OCI-LY7 (cell line): ENCODE measurements around the gene HELT. TPM values are rescaled to one million over a fixed set of nuclear protein-coding genes. Genes with fewer than 3 reads are reported as not detected.
"Not testable (repeated sequence)": the region's sequence is repeated elsewhere in the genome, so short reads cannot be mapped to it uniquely, and the experiment has no call there.

ENCODE experiments used
- BruUV-seq: library from RNA; stranded (reverse); fragments of 400-500 nt; replicated peaks from 2 replicates; lab custom pipeline; 2021; lab: Mats Ljungman, UMichigan
- CTCF ChIA-PET: fragments of 300-600 bp; sonication (Branson Sonifier 250); formaldehyde crosslinking; loops from one replicate; lab custom pipeline; 2022; ENCODE audit warnings: antibody characterized with exemption; ENCODE audit not compliant: unreplicated experiment; lab: Charles Lee
- POLR2A ChIA-PET: fragments of 300-600 bp; sonication (Branson Sonifier 250); formaldehyde crosslinking; loops from one replicate; lab custom pipeline; 2022; ENCODE audit warnings: antibody characterized with exemption; lab: Charles Lee
- DNase-seq: peaks from one replicate; pipeline ENCODE4 v3.0.0-alpha.2; 2015; ENCODE audit warnings: low spot score
- H2AFZ ChIP-seq: fragments of 200-600 bp; sonication (generic), shearing (Covaris generic); 2 replicates; pipeline ENCODE4 v1.6.1; 2014; ENCODE audit warnings: mild to moderate bottlenecking, antibody characterized with exemption, low read length, moderate library complexity
- H3K27ac ChIP-seq: fragments of 200-600 bp; sonication (generic); 2 replicates; pipeline ENCODE4 v1.5.1; 2014; ENCODE audit warnings: mixed run types, low read depth, mild to moderate bottlenecking, moderate library complexity, low read length, inconsistent platforms; ENCODE audit not compliant: poor library complexity, severe bottlenecking
- H3K36me3 ChIP-seq: fragments of 200-600 bp; sonication (generic); 2 replicates; pipeline ENCODE4 v1.6.1; 2014; ENCODE audit warnings: mild to moderate bottlenecking, antibody characterized with exemption, low read length, moderate library complexity, mixed read lengths; ENCODE audit not compliant: insufficient read depth
- H3K4me1 ChIP-seq: fragments of 200-600 bp; sonication (generic); 2 replicates; pipeline ENCODE4 v1.5.1; 2014; ENCODE audit warnings: mild to moderate bottlenecking, low read length; ENCODE audit not compliant: insufficient read depth, poor library complexity, severe bottlenecking
- H3K4me2 ChIP-seq: fragments of 200-600 bp; sonication (generic); 2 replicates; pipeline ENCODE4 v1.6.1; 2014; ENCODE audit warnings: mild to moderate bottlenecking, low read length
- H3K4me3 ChIP-seq: fragments of 200-600 bp; sonication (generic); 2 replicates; pipeline ENCODE4 v1.5.1; 2014; ENCODE audit warnings: mild to moderate bottlenecking, low read depth, low read length; ENCODE audit not compliant: poor library complexity, severe bottlenecking
- H3K79me2 ChIP-seq: fragments of 200-600 bp; sonication (generic); 2 replicates; pipeline ENCODE4 v1.6.1; 2016; ENCODE audit warnings: low read depth, mild to moderate bottlenecking, low read length, moderate library complexity, mixed read lengths; ENCODE audit not compliant: insufficient read depth
- H3K9me2 ChIP-seq: fragments of 200-600 bp; sonication (generic); 2 replicates; pipeline ENCODE4 v1.6.1; 2016; ENCODE audit warnings: mild to moderate bottlenecking, low read length, mixed read lengths; ENCODE audit not compliant: insufficient read depth
- H3K9me3 ChIP-seq: fragments of 200-600 bp; sonication (generic); 2 replicates; pipeline ENCODE4 v1.6.1; 2014; ENCODE audit warnings: mild to moderate bottlenecking, mixed run types, low read length, mixed read lengths
- H4K20me1 ChIP-seq: fragments of 200-600 bp; sonication (generic); 2 replicates; pipeline ENCODE4 v1.6.1; 2014; ENCODE audit warnings: mild to moderate bottlenecking, antibody characterized with exemption, low read length, moderate library complexity, mixed read lengths; ENCODE audit not compliant: insufficient read depth
- EZH2phosphoT487 ChIP-seq: fragments of 200-600 bp; sonication (generic); IDR thresholded peaks from 2 replicates; pipeline ENCODE4 v1.6.1; 2018; ENCODE audit warnings: low read depth, borderline replicate concordance, mild to moderate bottlenecking, mixed run types, antibody characterized with exemption, low read length, moderate library complexity, mixed read lengths
- intact Hi-C: fragments of 100-400 bp; cut with micrococcal nuclease; formaldehyde crosslinking; loops from one replicate; pipeline ENCODE4 v1.10.0; 2022; ENCODE audit not compliant: unreplicated experiment
- total RNA-seq, 2 experiments: library from RNA; depleted of rRNA in 1 of 2; stranded (reverse); fragments of >200 nt in 1 of 2; shearing (Covaris generic) in 1 of 2; gene quantifications; 2 replicates each; pipeline ENCODE4 v1.2.3, GENCODE V29; 2014 to 2022
- TF ChIP-seq, protein P1 (sequence below): fragments of 200-600 bp; sonication (generic); conservative IDR thresholded peaks from 2 replicates; pipeline ENCODE4 v1.5.1; 2014; ENCODE audit warnings: mild to moderate bottlenecking, antibody characterized with exemption, low read length, moderate library complexity, mixed read lengths

HELT gene
- total RNA-seq, 2 experiments from 2014 or later = not detected

DNA sequence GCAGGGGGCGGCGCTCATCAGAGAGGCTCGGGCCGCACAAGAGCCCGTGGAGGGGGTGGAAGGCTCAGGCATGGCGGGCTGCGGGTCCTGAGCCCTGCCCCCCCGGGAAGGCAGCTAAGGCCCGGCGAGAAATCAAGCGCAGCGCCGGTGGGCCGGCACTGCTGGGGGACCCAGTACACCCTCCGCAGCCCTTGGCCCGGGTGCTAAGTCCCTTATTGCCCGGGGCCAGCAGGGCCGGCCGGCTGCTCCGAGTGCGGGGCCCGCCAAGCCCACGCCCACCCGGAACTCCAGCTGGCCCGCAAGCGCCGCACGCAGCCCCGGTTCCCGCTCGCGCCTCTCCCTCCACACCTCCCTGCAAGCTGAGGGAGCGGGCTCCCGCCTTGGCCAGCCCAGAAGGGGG is 28.2 kb upstream of the HELT start:
- H3K4me3 ChIP-seq, H2AFZ ChIP-seq, H3K36me3 ChIP-seq, H3K79me2 ChIP-seq, intact Hi-C loops, CTCF ChIA-PET, BruUV-seq, DNase-seq, H3K4me2 ChIP-seq, H3K4me1 ChIP-seq, H3K27ac ChIP-seq, POLR2A ChIA-PET, H3K9me3 ChIP-seq, H3K9me2 ChIP-seq, H4K20me1 ChIP-seq: not testable (repeated sequence)

DNA sequence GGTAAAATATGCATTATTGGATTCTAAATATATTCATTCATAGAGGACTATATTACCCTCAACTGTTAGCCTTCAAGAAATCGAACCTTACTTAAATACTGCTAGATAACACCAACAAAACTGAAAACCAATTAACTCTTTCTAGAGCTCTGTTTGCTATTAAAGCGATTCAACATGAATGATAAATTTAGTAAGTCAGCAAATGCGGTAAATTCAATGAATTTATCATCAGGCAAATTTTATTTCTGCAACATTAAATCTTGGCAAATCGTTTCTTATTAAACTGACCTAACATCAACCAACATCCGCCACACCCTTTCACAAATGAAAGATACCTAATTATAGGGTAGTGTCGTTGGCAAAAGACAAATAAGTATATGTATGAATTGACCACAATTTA is 26.4 kb upstream of the HELT start:
- no peak overlapping the region for H3K4me3 ChIP-seq
- no peaks in the 10 kb centered on the region for H3K79me2 ChIP-seq
- no peaks in the 10 kb centered on the region for H3K9me3 ChIP-seq
- BruUV-seq = no TSS peak
- H4K20me1 ChIP-seq = no peaks in the 10 kb centered on the region
- no peak for DNase-seq
- ChIA-PET CTCF (no interaction called here), POLR2A (no interaction called here)
- no peaks in the 10 kb centered on the region for H3K4me1 ChIP-seq
- H2AFZ ChIP-seq = no peak overlapping the region
- H3K9me2 ChIP-seq = no peaks in the 10 kb centered on the region
- TF ChIP-seq EZH2phosphoT487 = no peak
- TF ChIP-seq, protein P1, sequence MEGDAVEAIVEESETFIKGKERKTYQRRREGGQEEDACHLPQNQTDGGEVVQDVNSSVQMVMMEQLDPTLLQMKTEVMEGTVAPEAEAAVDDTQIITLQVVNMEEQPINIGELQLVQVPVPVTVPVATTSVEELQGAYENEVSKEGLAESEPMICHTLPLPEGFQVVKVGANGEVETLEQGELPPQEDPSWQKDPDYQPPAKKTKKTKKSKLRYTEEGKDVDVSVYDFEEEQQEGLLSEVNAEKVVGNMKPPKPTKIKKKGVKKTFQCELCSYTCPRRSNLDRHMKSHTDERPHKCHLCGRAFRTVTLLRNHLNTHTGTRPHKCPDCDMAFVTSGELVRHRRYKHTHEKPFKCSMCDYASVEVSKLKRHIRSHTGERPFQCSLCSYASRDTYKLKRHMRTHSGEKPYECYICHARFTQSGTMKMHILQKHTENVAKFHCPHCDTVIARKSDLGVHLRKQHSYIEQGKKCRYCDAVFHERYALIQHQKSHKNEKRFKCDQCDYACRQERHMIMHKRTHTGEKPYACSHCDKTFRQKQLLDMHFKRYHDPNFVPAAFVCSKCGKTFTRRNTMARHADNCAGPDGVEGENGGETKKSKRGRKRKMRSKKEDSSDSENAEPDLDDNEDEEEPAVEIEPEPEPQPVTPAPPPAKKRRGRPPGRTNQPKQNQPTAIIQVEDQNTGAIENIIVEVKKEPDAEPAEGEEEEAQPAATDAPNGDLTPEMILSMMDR = no peak
- intact Hi-C loops = no loop called here
- H3K4me2 ChIP-seq = no peak overlapping the region
- H3K27ac ChIP-seq = no peak overlapping the region
- no peaks in the 10 kb centered on the region for H3K36me3 ChIP-seq

DNA sequence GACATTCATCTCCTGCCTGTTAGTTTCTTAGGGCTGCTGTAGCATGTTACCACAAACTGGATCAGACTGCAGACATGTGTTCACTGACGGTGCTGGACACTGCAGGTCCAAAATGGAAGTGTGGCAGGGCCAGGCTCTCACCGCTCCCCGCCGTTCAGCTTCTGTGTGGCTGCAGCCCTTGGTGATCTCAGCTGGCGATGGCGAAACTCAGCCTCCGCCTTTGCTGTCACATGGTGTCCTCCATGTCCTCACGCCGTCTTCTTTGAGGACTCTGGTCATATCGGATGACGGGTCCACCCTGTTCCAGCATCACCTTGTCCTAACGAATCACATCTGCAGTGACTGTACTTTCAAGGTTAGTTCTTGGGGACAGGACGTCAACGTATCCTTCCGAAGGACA is 25.9 kb upstream of the HELT start:
- no TSS peak for BruUV-seq
- H3K27ac ChIP-seq = no peak overlapping the region
- no peak for TF ChIP-seq EZH2phosphoT487
- TF ChIP-seq, protein P1 = no peak
- H3K79me2 ChIP-seq = no peaks in the 10 kb centered on the region
- H2AFZ ChIP-seq = no peak overlapping the region
- ChIA-PET CTCF (no interaction called here), POLR2A (no interaction called here)
- intact Hi-C loops = no loop called here
- no peaks in the 10 kb centered on the region for H3K9me3 ChIP-seq
- H3K4me1 ChIP-seq = no peaks in the 10 kb centered on the region
- H3K4me3 ChIP-seq = no peak overlapping the region
- DNase-seq = no peak
- H4K20me1 ChIP-seq = no peaks in the 10 kb centered on the region
- H3K36me3 ChIP-seq = no peaks in the 10 kb centered on the region
- no peaks in the 10 kb centered on the region for H3K9me2 ChIP-seq
- H3K4me2 ChIP-seq = no peak overlapping the region
